K562 (cell line): Measurements from ENCODE around the gene SNRPA. TPM values are rescaled to one million over a fixed set of nuclear protein-coding genes. Genes with fewer than 3 reads are reported as not detected.

Experiments
- ATAC-seq: fragments of 200-7000 bp; cut with Tn5 transposase; 3 replicates; pipeline ENCODE4 v1.9.1; 2020; ENCODE audit warnings: moderate library complexity
- BruUV-seq: library from RNA; stranded (reverse); fragments of 400-500 nt; replicated peaks from 2 replicates; lab custom pipeline; 2021; lab: Mats Ljungman, UMichigan
- CTCF ChIA-PET: fragments of 300-600 bp; formaldehyde crosslinking; extraction: SDS; loops from one replicate; lab custom pipeline; 2021; ENCODE audit warnings: low intra/inter-chr PET ratio; lab: Yijun Ruan, JAX
- POLR2A ChIA-PET: fragments of 300-600, 350-650 bp; sonication (Branson Sonifier 250); formaldehyde crosslinking; extraction: SDS; loops from one replicate; lab custom pipeline; 2021; ENCODE audit warnings: antibody characterized with exemption, inconsistent platforms; lab: Yijun Ruan, JAX
- DNase-seq, 4 experiments: peaks; one replicate each; pipeline versions ENCODE4 v3.0.0 to v3.0.0-alpha.2; 2011 to 2018; ENCODE audit warnings: low spot score in 3 of 4, mixed read lengths in 3 of 4; ENCODE audit errors: extremely low read depth in 1 of 4
- FAIRE-seq: peaks from 2 replicates; lab custom pipeline; 2011; peaks lifted over from hg19 to GRCh38; lab: Jason Lieb, UNC
- H2AFZ ChIP-seq: 2 replicates; pipeline ENCODE4 v1.6.0; 2011; ENCODE audit warnings: low read depth, low read length, control low read depth, inconsistent platforms
- H3K27ac ChIP-seq: fragments of 200-600 bp; 3 replicates; pipeline ENCODE4 v1.8.0; 2011; ENCODE audit warnings: low read depth, mild to moderate bottlenecking, control low read depth, inconsistent platforms, low read length, moderate library complexity, mixed read lengths; ENCODE audit errors: extremely low read depth
- H3K27me3 ChIP-seq, 2 experiments: fragments of 300-600 bp in 1 of 2; 2 replicates in 1 of 2; 3 replicates in 1 of 2; pipeline versions ENCODE4 v1.6.0 to v1.8.0; 2011; ENCODE audit warnings: inconsistent platforms in 2 of 2, low read length in 2 of 2, mild to moderate bottlenecking in 1 of 2, mixed read lengths in 1 of 2, moderate library complexity in 1 of 2; ENCODE audit not compliant: control insufficient read depth in 2 of 2, insufficient read depth in 2 of 2
- H3K36me3 ChIP-seq: fragments of 300-600 bp; 3 replicates; pipeline ENCODE4 v1.8.0; 2011; ENCODE audit warnings: mild to moderate bottlenecking, low read length, inconsistent platforms; ENCODE audit not compliant: control insufficient read depth, insufficient read depth
- H3K4me1 ChIP-seq, 2 experiments: fragments of 200-600 bp in 1 of 2; replicated peaks in 1 of 2; 2 replicates in 1 of 2; 3 replicates in 1 of 2; pipeline versions ENCODE4 v1.5.1 to v1.8.0; 2011; ENCODE audit warnings: inconsistent platforms in 2 of 2, low read length in 2 of 2, mild to moderate bottlenecking in 1 of 2, mixed read lengths in 1 of 2, moderate library complexity in 1 of 2; ENCODE audit not compliant: control insufficient read depth in 2 of 2, insufficient read depth in 2 of 2
- H3K4me2 ChIP-seq: 2 replicates; pipeline ENCODE4 v1.6.1; 2011; ENCODE audit warnings: low read length, control low read depth, inconsistent platforms, mixed read lengths; ENCODE audit not compliant: insufficient read depth
- H3K4me3 ChIP-seq: fragments of 200-600 bp; sonication (generic), shearing (Covaris generic); 2 replicates; pipeline ENCODE4 v1.5.1; 2016; ENCODE audit warnings: control low read depth, inconsistent platforms
- H3K79me2 ChIP-seq: fragments of 200-600 bp; 3 replicates; pipeline ENCODE4 v1.8.0; 2011; ENCODE audit warnings: low read length, inconsistent platforms; ENCODE audit not compliant: control insufficient read depth, insufficient read depth
- H3K9ac ChIP-seq, 2 experiments: 2 replicates each; pipeline versions ENCODE4 v1.6.0 to v1.6.1; 2011; ENCODE audit warnings: low read depth in 2 of 2, low read length in 2 of 2, control low read depth in 1 of 2, inconsistent platforms in 1 of 2, mild to moderate bottlenecking in 1 of 2, mixed read lengths in 1 of 2; ENCODE audit not compliant: insufficient read depth in 1 of 2
- H3K9me1 ChIP-seq: one replicate; pipeline ENCODE4 v1.6.0; 2011; ENCODE audit warnings: inconsistent platforms, mild to moderate bottlenecking, low read length, moderate library complexity; ENCODE audit not compliant: control insufficient read depth, insufficient read depth
- H3K9me3 ChIP-seq: replicated peaks from 2 replicates; pipeline ENCODE4 v1.5.1; 2011; ENCODE audit warnings: low read depth, low read length, inconsistent platforms; ENCODE audit not compliant: control insufficient read depth, insufficient read depth
- H4K20me1 ChIP-seq: replicated peaks from 2 replicates; pipeline ENCODE4 v1.6.1; 2011; ENCODE audit warnings: low read length, inconsistent platforms, mixed read lengths; ENCODE audit not compliant: control insufficient read depth, insufficient read depth
- CREBBP ChIP-seq: IDR thresholded peaks from one replicate; pipeline ENCODE4 v1.6.1; 2012; ENCODE audit warnings: low read depth, mild to moderate bottlenecking, control low read depth, inconsistent platforms, low read length
- KLF6 ChIP-seq: fragments of 250-450 bp; sonication (Bioruptor Pico); IDR thresholded peaks from 2 replicates; pipeline ENCODE4 v1.4.0; 2020; ENCODE audit warnings: mild to moderate bottlenecking, moderate library complexity, borderline replicate concordance
- NEUROD1 ChIP-seq: fragments of 150-350 bp; IDR thresholded peaks from 2 replicates; pipeline ENCODE4 v1.6.1; 2014; ENCODE audit warnings: borderline replicate concordance, low read length, low read depth; ENCODE audit not compliant: partially characterized antibody
- SRSF1 ChIP-seq: fragments of 200-400 bp; formaldehyde crosslinking; IDR thresholded peaks from 2 replicates; pipeline ENCODE4 v1.6.1; 2017; ENCODE audit warnings: mild to moderate bottlenecking, low read depth, low read length, moderate library complexity
- TGIF2 ChIP-seq: sonication (generic); formaldehyde crosslinking; IDR thresholded peaks from 2 replicates; pipeline ENCODE4 v1.8.1; 2022; ENCODE audit warnings: mild to moderate bottlenecking, missing genetic modification reagents, moderate library complexity
- U2AF1 ChIP-seq: fragments of 200-400 bp; formaldehyde crosslinking; optimal IDR thresholded peaks from 2 replicates; pipeline ENCODE3; 2017; ENCODE audit warnings: mild to moderate bottlenecking, low read depth, low read length, moderate library complexity
- ZBTB17 ChIP-seq: fragments of 450-650 bp; formaldehyde crosslinking; IDR thresholded peaks from 2 replicates; pipeline ENCODE4 v1.4.0; 2020; ENCODE audit warnings: mild to moderate bottlenecking
- WGBS: fragments of 100-300 bp; shearing (Covaris generic); methylation state at CpG from one replicate; pipeline ENCODE4 v1.1.6; 2016; ENCODE audit warnings: low coverage, mixed read lengths; ENCODE audit not compliant: insufficient coverage; ENCODE audit errors: missing lambda C conversion rate; 5-methylcytosine and 5-hydroxymethylcytosine counted together
- in situ Hi-C: fragments of 300-500 bp; cut with MboI; formaldehyde crosslinking; loops from 4 replicates; pipeline ENCODE4 v1.15.0; 2018; ENCODE audit warnings: inconsistent platforms, mixed read lengths
- intact Hi-C: fragments of 100-400 bp; cut with micrococcal nuclease; formaldehyde crosslinking; loops from 2 replicates; pipeline ENCODE4 v1.14.2; 2022
- polyA plus RNA-seq, 8 experiments: library from polyadenylated mRNA; depleted of rRNA in 4 of 8; stranded (reverse) in 5 of 8; unstranded in 3 of 8; fragments of >200 nt; fragmentation: Nextera tagmentation in 2 of 8; fragmentation: Illumina TruSeq in 1 of 8; extraction: Ambion mirVana in 2 of 8; extraction: Trizol in 1 of 8; gene quantifications; 2 replicates each; pipeline versions ENCODE4 v1.2.1 to v1.2.3, GENCODE V29; 2011 to 2014; ENCODE audit warnings: inconsistent platforms in 1 of 8, missing spikeins in 1 of 8
- total RNA-seq, 7 experiments: library from RNA; depleted of rRNA in 6 of 7; stranded (reverse); fragments of >200 nt in 6 of 7; fragmentation: Illumina TruSeq in 2 of 7; extraction: Trizol in 2 of 7; gene quantifications; 2 replicates each; pipeline versions ENCODE4 v1.2.1 to v1.2.3, GENCODE V29; 2011 to 2021; ENCODE audit warnings: low replicate concordance in 1 of 7
- TF ChIP-seq, protein P1 (sequence below): fragments of 450-650 bp; IDR thresholded peaks from 2 replicates; pipeline ENCODE4 v1.6.1; 2016; ENCODE audit warnings: mild to moderate bottlenecking
- TF ChIP-seq, protein P2 (sequence below): IDR thresholded peaks from 2 replicates; pipeline ENCODE4 v1.6.1; 2012; ENCODE audit warnings: low read depth, low read length, improper control_type of control experiment, borderline replicate concordance
- TF ChIP-seq, protein P3 (sequence below): sonication (generic); formaldehyde crosslinking; IDR thresholded peaks from 2 replicates; pipeline ENCODE4 v1.8.0; 2022; ENCODE audit warnings: mild to moderate bottlenecking, missing genetic modification reagents

SNRPA gene
- total and polyA plus RNA-seq, 9 of the 15 experiments (the other 6 are each of a cell fraction or from before 2014, with no cell fraction given) = 16.3 to 311 (median 193) TPM

DNA sequence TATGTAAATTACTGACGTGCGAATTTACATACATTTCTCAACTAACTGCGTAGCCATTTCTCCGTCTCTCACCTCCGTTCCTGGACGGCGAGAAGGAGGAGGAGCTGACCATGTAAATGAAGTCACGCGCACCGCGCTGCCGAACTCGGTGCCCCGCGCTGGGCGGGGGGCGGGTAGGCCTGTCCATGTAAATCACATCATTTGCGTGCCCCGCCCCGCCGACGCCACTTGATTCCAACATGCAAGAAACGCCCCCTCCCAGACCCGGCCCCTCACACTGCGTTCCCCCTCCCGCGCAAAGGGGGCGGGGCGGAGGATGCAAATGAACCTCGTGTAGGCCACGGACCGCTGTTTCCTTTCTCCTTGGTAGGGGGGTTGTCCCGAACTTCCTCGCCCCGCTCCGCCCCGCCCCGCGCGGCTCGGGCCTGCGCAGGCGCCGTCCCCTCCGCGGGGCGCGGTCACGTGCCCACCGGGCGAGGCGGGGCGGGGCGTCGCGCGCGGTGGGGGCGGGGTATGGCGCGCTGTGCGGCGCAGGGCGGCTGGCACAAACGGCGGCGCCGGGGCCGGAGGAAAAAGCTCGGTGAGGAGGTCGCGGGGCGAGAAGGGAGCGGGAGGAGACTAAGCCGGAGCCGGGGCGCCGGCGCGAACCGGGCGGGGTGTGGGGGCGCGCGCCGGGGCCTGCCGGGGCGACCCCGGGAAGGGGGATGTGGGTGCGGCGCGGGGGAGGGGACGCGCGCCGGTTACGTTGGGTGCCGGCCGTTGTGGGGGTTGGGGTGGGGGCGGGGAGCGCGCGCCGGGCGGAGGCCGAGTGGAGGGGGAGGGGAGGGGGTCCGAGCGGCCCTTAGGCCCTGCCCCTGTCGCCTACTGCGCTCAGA, 47.9 kb downstream of the SNRPA start, which contains the start of gene EGLN2:
EGLN2 (plus strand) TSS at position 509 of the 875 bp plus-strand sequence. CDS start 1,382 bp downstream, outside the sequence.
- no peaks in the 10 kb centered on the region for H3K9me3 ChIP-seq
- intact Hi-C loops (loop anchor here (1.0 to 2.0 kb wide), 2 partner anchors 21 to 48 kb away; partner anchors contain the start of genes ACTMAP, RAB4B and SNRPA), in situ Hi-C loops (no loop called here)
- H4K20me1 ChIP-seq = peaks cover 27% of the 10 kb centered on the region
- DNase-seq (peak; percentile 94 to 100 (median 96)), ATAC-seq (peak; percentile 88), FAIRE-seq (peak; percentile 100)
- H3K9me1 ChIP-seq = peaks cover 13% of the 10 kb centered on the region
- no peaks in the 10 kb centered on the region for H3K27me3 ChIP-seq
- peak within 1 kb of the TSS; percentile 89 for H3K4me3 ChIP-seq
- CTCF ChIA-PET = no interaction called here
- BruUV-seq = no TSS peak
- WGBS = 2% methylated on average over 25 of the region's 110 CpGs
- peak within 1 kb of the TSS; percentile 95 to 98 for H3K9ac ChIP-seq
- H3K4me1 ChIP-seq = peaks cover 48 to 57% of the 10 kb centered on the region in 2 experiments
- peaks cover 46% of the 10 kb centered on the region for H3K79me2 ChIP-seq
- H2AFZ ChIP-seq = peak within 1 kb of the TSS; percentile 88
- peak within 1 kb of the TSS; percentile 82 for H3K4me2 ChIP-seq
- POLR2A ChIA-PET = interaction anchor here (0.6 to 1.9 kb wide), 11 partner anchors 8 to 465 kb away, joined by 3 to 15 read pairs (median 3); partner anchors contain the start of genes ACTMAP, BLVRB and RAB4B
- H3K27ac ChIP-seq = peak within 1 kb of the TSS; percentile 95
- H3K36me3 ChIP-seq = peaks cover 37% of the 10 kb centered on the region; the same call in 2 of the 3 replicates
- TF ChIP-seq, protein P1, sequence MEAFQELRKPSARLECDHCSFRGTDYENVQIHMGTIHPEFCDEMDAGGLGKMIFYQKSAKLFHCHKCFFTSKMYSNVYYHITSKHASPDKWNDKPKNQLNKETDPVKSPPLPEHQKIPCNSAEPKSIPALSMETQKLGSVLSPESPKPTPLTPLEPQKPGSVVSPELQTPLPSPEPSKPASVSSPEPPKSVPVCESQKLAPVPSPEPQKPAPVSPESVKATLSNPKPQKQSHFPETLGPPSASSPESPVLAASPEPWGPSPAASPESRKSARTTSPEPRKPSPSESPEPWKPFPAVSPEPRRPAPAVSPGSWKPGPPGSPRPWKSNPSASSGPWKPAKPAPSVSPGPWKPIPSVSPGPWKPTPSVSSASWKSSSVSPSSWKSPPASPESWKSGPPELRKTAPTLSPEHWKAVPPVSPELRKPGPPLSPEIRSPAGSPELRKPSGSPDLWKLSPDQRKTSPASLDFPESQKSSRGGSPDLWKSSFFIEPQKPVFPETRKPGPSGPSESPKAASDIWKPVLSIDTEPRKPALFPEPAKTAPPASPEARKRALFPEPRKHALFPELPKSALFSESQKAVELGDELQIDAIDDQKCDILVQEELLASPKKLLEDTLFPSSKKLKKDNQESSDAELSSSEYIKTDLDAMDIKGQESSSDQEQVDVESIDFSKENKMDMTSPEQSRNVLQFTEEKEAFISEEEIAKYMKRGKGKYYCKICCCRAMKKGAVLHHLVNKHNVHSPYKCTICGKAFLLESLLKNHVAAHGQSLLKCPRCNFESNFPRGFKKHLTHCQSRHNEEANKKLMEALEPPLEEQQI = no peak
- no peak for TF ChIP-seq CREBBP
- TF ChIP-seq TGIF2 (CRISPR knock-in tag) = no peak
- no peak for TF ChIP-seq KLF6
- no peak for TF ChIP-seq NEUROD1
- TF ChIP-seq SRSF1 = no peak
- no peak for TF ChIP-seq ZBTB17 (CRISPR knock-in tag)
- TF ChIP-seq, protein P2, sequence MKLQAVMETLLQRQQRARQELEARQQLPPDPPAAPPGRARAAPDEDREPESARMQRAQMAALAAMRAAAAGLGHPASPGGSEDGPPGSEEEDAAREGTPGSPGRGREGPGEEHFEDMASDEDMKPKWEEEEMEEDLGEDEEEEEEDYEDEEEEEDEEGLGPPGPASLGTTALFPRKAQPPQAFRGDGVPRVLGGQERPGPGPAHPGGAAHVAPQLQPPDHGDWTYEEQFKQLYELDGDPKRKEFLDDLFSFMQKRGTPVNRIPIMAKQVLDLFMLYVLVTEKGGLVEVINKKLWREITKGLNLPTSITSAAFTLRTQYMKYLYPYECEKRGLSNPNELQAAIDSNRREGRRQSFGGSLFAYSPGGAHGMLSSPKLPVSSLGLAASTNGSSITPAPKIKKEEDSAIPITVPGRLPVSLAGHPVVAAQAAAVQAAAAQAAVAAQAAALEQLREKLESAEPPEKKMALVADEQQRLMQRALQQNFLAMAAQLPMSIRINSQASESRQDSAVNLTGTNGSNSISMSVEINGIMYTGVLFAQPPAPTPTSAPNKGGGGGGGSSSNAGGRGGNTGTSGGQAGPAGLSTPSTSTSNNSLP = peak; percentile 71; the same call in 1 of the 2 replicates
- no peak for TF ChIP-seq U2AF1
- TF ChIP-seq, protein P3, sequence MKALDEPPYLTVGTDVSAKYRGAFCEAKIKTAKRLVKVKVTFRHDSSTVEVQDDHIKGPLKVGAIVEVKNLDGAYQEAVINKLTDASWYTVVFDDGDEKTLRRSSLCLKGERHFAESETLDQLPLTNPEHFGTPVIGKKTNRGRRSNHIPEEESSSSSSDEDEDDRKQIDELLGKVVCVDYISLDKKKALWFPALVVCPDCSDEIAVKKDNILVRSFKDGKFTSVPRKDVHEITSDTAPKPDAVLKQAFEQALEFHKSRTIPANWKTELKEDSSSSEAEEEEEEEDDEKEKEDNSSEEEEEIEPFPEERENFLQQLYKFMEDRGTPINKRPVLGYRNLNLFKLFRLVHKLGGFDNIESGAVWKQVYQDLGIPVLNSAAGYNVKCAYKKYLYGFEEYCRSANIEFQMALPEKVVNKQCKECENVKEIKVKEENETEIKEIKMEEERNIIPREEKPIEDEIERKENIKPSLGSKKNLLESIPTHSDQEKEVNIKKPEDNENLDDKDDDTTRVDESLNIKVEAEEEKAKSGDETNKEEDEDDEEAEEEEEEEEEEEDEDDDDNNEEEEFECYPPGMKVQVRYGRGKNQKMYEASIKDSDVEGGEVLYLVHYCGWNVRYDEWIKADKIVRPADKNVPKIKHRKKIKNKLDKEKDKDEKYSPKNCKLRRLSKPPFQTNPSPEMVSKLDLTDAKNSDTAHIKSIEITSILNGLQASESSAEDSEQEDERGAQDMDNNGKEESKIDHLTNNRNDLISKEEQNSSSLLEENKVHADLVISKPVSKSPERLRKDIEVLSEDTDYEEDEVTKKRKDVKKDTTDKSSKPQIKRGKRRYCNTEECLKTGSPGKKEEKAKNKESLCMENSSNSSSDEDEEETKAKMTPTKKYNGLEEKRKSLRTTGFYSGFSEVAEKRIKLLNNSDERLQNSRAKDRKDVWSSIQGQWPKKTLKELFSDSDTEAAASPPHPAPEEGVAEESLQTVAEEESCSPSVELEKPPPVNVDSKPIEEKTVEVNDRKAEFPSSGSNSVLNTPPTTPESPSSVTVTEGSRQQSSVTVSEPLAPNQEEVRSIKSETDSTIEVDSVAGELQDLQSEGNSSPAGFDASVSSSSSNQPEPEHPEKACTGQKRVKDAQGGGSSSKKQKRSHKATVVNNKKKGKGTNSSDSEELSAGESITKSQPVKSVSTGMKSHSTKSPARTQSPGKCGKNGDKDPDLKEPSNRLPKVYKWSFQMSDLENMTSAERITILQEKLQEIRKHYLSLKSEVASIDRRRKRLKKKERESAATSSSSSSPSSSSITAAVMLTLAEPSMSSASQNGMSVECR = peak; percentile 46; the same call in 1 of the 2 replicates
